HepG2 (cell line): ENCODE measurements around the gene BHMT. TPM values are rescaled to one million over a fixed set of nuclear protein-coding genes. Genes with fewer than 3 reads are reported as not detected.

Experiments
- AGO1 ChIP-seq: fragments of 200-400 bp; formaldehyde crosslinking; IDR thresholded peaks from 2 replicates; pipeline ENCODE4 v1.6.1; 2017; ENCODE audit warnings: mild to moderate bottlenecking, low read depth, low read length, moderate library complexity; ENCODE audit not compliant: poor library complexity, severe bottlenecking
- ARID2 ChIP-seq: sonication (generic); formaldehyde crosslinking; IDR thresholded peaks from 2 replicates; pipeline ENCODE4 v1.8.1; 2022; ENCODE audit warnings: mild to moderate bottlenecking, missing genetic modification reagents, borderline replicate concordance
- FOXA3 ChIP-seq: IDR thresholded peaks from 2 replicates; pipeline ENCODE4 v1.6.1; 2016; ENCODE audit warnings: missing genetic modification reagents, missing compliant biosample characterization
- HOXA7 ChIP-seq: sonication (generic); formaldehyde crosslinking; IDR thresholded peaks from 2 replicates; pipeline ENCODE4 v1.8.1; 2022; ENCODE audit warnings: mild to moderate bottlenecking, missing genetic modification reagents, moderate library complexity
- ISL2 ChIP-seq: sonication (generic); formaldehyde crosslinking; IDR thresholded peaks from 2 replicates; pipeline ENCODE4 v1.5.0; 2020; ENCODE audit warnings: missing genetic modification reagents
- KLF11 ChIP-seq: IDR thresholded peaks from 2 replicates; pipeline ENCODE4 v1.6.1; 2016; ENCODE audit warnings: missing compliant biosample characterization
- LCORL ChIP-seq, 2 experiments: fragments of 450-650 bp in 1 of 2; sonication (generic) in 1 of 2; formaldehyde crosslinking in 1 of 2; IDR thresholded peaks; 2 replicates each; pipeline versions ENCODE4 v1.5.0 to v1.6.1; 2017 to 2020; ENCODE audit warnings: antibody characterized with exemption in 1 of 2, missing genetic modification reagents in 1 of 2
- ONECUT2 ChIP-seq: sonication (generic); formaldehyde crosslinking; IDR thresholded peaks from 2 replicates; pipeline ENCODE4 v1.4.0; 2020; ENCODE audit warnings: missing genetic modification reagents
- PITX1 ChIP-seq: sonication (generic); formaldehyde crosslinking; IDR thresholded peaks from 2 replicates; pipeline ENCODE4 v1.5.1; 2020; ENCODE audit warnings: mild to moderate bottlenecking, missing genetic modification reagents
- SMAD3 ChIP-seq: sonication (generic); formaldehyde crosslinking; IDR thresholded peaks from 2 replicates; pipeline ENCODE4 v1.4.0; 2020; ENCODE audit warnings: missing genetic modification reagents
- SOX13 ChIP-seq, 3 experiments: fragments of 450-650 bp in 1 of 3; sonication (generic) in 1 of 3; formaldehyde crosslinking in 1 of 3; IDR thresholded peaks in 2 of 3; conservative IDR thresholded peaks in 1 of 3; 2 replicates each; pipeline versions ENCODE4 v1.5.0 to v1.6.1; 2016 to 2020; ENCODE audit warnings: antibody characterized with exemption in 1 of 3, mild to moderate bottlenecking in 1 of 3, missing compliant biosample characterization in 1 of 3, missing genetic modification reagents in 1 of 3, moderate library complexity in 1 of 3
- SPEN ChIP-seq: sonication (generic); formaldehyde crosslinking; IDR thresholded peaks from 2 replicates; pipeline ENCODE4 v1.5.1; 2020; ENCODE audit warnings: low read depth, mild to moderate bottlenecking, missing genetic modification reagents
- TEAD3 ChIP-seq: optimal IDR thresholded peaks from 2 replicates; pipeline ENCODE3; 2016; ENCODE audit warnings: borderline replicate concordance
- ZFAT ChIP-seq: sonication (generic); formaldehyde crosslinking; conservative IDR thresholded peaks from 2 replicates; pipeline ENCODE4 v1.8.1; 2023; ENCODE audit warnings: missing genetic modification reagents, inconsistent platforms
- ZMYM3 ChIP-seq: sonication (generic); formaldehyde crosslinking; IDR thresholded peaks from 2 replicates; pipeline ENCODE4 v1.5.1; 2020; ENCODE audit warnings: mild to moderate bottlenecking, missing genetic modification reagents
- ZNF431 ChIP-seq: sonication (generic); formaldehyde crosslinking; IDR thresholded peaks from 2 replicates; pipeline ENCODE4 v1.9.0; 2022; ENCODE audit warnings: missing genetic modification reagents, low read depth, mild to moderate bottlenecking, borderline replicate concordance
- ZNF589 ChIP-seq: sonication (generic); formaldehyde crosslinking; conservative IDR thresholded peaks from 2 replicates; pipeline ENCODE4 v1.8.0; 2022; ENCODE audit warnings: mild to moderate bottlenecking, moderate library complexity, missing genetic modification reagents
- ZNF644 ChIP-seq: IDR thresholded peaks from 2 replicates; pipeline ENCODE4 v1.6.1; 2016; ENCODE audit warnings: low read depth
- ZNF891 ChIP-seq: sonication (generic); formaldehyde crosslinking; IDR thresholded peaks from 2 replicates; pipeline ENCODE4 v1.5.0; 2020; ENCODE audit warnings: mild to moderate bottlenecking, missing genetic modification reagents
- polyA plus RNA-seq, 8 experiments: library from polyadenylated mRNA; depleted of rRNA in 3 of 8; stranded (reverse) in 7 of 8; unstranded in 1 of 8; fragments of >200 nt; fragmentation: Illumina TruSeq in 4 of 8; extraction: Trizol in 4 of 8; gene quantifications; 2 replicates each; pipeline versions ENCODE4 v1.2.1 to v1.2.3, GENCODE V29; 2011 to 2016; ENCODE audit warnings: low read depth in 4 of 8, missing spikeins in 1 of 8, mixed read lengths in 1 of 8; ENCODE audit not compliant: insufficient read depth in 1 of 8
- total RNA-seq, 5 experiments: library from RNA; depleted of rRNA; stranded (reverse); fragments of >200 nt; fragmentation: Illumina TruSeq; extraction: Trizol; gene quantifications; 2 replicates each; pipeline ENCODE4 v1.2.3, GENCODE V29; 2016; ENCODE audit warnings: low read depth in 1 of 5
- TF ChIP-seq, protein P1 (sequence below): sonication (generic); formaldehyde crosslinking; IDR thresholded peaks from 2 replicates; pipeline ENCODE4 v1.5.1; 2020; ENCODE audit warnings: mild to moderate bottlenecking, missing genetic modification reagents, borderline replicate concordance

The BHMT gene
- total and polyA plus RNA-seq, 2 of the 13 experiments (the other 11 are each of a cell fraction or from before 2014, with no cell fraction given), result 0.40 to 6.4 TPM

DNA sequence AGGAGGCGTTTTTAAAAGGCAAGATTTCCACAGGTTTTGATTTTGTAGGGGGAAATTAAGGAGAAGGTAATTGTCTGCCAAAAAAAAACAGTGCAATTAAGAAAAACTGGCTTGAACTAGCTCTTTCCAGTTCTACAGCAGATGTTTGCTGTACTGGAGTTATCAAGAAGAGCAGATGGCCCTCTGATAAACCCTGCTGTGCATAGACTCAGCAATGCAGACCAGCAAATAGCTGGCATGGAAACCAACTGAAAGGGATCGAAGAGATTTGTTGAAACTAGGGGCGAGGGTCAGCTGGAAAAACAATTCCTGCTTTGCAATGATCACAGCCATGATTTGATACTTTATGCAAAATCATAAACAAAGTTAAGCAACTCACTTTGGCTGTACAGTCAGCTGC lies 17.8 kb upstream of the BHMT start (continued):
- TF ChIP-seq, protein P1, sequence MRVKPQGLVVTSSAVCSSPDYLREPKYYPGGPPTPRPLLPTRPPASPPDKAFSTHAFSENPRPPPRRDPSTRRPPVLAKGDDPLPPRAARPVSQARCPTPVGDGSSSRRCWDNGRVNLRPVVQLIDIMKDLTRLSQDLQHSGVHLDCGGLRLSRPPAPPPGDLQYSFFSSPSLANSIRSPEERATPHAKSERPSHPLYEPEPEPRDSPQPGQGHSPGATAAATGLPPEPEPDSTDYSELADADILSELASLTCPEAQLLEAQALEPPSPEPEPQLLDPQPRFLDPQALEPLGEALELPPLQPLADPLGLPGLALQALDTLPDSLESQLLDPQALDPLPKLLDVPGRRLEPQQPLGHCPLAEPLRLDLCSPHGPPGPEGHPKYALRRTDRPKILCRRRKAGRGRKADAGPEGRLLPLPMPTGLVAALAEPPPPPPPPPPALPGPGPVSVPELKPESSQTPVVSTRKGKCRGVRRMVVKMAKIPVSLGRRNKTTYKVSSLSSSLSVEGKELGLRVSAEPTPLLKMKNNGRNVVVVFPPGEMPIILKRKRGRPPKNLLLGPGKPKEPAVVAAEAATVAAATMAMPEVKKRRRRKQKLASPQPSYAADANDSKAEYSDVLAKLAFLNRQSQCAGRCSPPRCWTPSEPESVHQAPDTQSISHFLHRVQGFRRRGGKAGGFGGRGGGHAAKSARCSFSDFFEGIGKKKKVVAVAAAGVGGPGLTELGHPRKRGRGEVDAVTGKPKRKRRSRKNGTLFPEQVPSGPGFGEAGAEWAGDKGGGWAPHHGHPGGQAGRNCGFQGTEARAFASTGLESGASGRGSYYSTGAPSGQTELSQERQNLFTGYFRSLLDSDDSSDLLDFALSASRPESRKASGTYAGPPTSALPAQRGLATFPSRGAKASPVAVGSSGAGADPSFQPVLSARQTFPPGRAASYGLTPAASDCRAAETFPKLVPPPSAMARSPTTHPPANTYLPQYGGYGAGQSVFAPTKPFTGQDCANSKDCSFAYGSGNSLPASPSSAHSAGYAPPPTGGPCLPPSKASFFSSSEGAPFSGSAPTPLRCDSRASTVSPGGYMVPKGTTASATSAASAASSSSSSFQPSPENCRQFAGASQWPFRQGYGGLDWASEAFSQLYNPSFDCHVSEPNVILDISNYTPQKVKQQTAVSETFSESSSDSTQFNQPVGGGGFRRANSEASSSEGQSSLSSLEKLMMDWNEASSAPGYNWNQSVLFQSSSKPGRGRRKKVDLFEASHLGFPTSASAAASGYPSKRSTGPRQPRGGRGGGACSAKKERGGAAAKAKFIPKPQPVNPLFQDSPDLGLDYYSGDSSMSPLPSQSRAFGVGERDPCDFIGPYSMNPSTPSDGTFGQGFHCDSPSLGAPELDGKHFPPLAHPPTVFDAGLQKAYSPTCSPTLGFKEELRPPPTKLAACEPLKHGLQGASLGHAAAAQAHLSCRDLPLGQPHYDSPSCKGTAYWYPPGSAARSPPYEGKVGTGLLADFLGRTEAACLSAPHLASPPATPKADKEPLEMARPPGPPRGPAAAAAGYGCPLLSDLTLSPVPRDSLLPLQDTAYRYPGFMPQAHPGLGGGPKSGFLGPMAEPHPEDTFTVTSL (CRISPR knock-in tag), result peak; percentile 46; the same call in 1 of the 2 replicates
- peak; percentile 59 for TF ChIP-seq TEAD3 (CRISPR knock-in tag)
- TF ChIP-seq KLF11 (CRISPR knock-in tag), result no peak
- 0 out of 2 replicates have a peak, but pooled peaks have one; percentile 51 for TF ChIP-seq ONECUT2
- TF ChIP-seq ZMYM3, result 0 out of 2 replicates have a peak, but pooled peaks have one; percentile 49
- no peak for TF ChIP-seq ZFAT (CRISPR knock-in tag)
- TF ChIP-seq ISL2 (CRISPR knock-in tag), result peak; percentile 20; the same call in 1 of the 2 replicates
- TF ChIP-seq PITX1 (CRISPR knock-in tag), result peak; percentile 61
- no peak for TF ChIP-seq LCORL (IDR thresholded peaks at IDR 0.05)
- 0 out of 2 replicates have a peak, but pooled peaks have one; percentile 34 for TF ChIP-seq LCORL (CRISPR knock-in tag; IDR thresholded peaks at IDR 0.05)
- no peak for TF ChIP-seq ZNF589 (CRISPR knock-in tag)
- TF ChIP-seq SOX13 (IDR thresholded peaks at IDR 0.05), result no peak
- peak in 1 of 2 experiments; percentile 60; a peak in 2 of 4 replicates for TF ChIP-seq SOX13 (CRISPR knock-in tag; conservative IDR thresholded peaks at IDR 0.05 in 1 of 2, IDR thresholded peaks at IDR 0.05 in 1 of 2)
- TF ChIP-seq HOXA7 (CRISPR knock-in tag), result no peak
- TF ChIP-seq ZNF431 (CRISPR knock-in tag), result no peak
- TF ChIP-seq SPEN (CRISPR knock-in tag), result 0 out of 2 replicates have a peak, but pooled peaks have one; percentile 19
- no peak for TF ChIP-seq SMAD3 (CRISPR knock-in tag)
- TF ChIP-seq ZNF644 (CRISPR knock-in tag), result 0 out of 2 replicates have a peak, but pooled peaks have one; percentile 22
- no peak for TF ChIP-seq ARID2
- TF ChIP-seq FOXA3 (CRISPR knock-in tag), result 0 out of 2 replicates have a peak, but pooled peaks have one; percentile 6
- no peak for TF ChIP-seq ZNF891
- TF ChIP-seq AGO1, result no peak
